GM20431 (cell line): ENCODE measurements around the gene CXCR5.

Experiments used
- in situ Hi-C: fragments of 300-500 bp; cut with MseI, MboI; formaldehyde crosslinking; loops from one replicate; pipeline ENCODE4 v1.15.0; 2020; ENCODE audit warnings: low sequenced_read_pairs; ENCODE audit not compliant: unreplicated experiment

CXCR5 gene

DNA sequence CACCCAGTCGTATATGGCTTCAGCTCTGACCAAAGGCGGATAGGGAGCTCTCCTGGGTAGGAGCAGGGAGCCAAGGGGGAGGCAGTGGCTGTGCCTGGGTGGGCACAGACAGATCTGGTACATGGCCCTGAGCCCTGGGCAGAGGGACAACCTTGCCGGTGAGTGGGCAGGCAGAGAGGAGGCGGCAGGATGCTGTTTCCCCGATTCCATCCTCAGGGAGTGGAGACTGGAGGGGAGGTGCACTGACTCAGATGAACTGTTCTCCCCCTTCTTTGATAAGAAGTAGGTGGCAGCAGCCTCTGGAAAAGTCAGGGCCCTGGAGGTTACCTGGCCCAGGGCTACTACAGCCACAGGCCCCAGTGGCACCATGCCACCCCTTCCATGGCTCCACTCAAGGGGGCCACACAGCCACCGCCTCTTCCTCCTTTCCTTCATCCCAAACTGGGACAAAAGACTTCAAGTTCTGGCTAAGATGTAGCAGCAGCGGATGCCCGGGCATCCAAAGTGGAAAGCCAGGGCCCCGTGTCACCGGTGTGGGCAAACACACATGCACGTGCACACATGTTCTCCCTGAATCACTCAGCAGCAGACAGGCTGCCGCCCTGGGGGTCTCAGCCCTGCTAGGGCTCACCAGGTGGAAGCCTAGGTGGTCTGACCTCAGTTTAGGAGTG is 13.4 kb downstream of the CXCR5 start:
- in situ Hi-C loops: no loop called here

DNA sequence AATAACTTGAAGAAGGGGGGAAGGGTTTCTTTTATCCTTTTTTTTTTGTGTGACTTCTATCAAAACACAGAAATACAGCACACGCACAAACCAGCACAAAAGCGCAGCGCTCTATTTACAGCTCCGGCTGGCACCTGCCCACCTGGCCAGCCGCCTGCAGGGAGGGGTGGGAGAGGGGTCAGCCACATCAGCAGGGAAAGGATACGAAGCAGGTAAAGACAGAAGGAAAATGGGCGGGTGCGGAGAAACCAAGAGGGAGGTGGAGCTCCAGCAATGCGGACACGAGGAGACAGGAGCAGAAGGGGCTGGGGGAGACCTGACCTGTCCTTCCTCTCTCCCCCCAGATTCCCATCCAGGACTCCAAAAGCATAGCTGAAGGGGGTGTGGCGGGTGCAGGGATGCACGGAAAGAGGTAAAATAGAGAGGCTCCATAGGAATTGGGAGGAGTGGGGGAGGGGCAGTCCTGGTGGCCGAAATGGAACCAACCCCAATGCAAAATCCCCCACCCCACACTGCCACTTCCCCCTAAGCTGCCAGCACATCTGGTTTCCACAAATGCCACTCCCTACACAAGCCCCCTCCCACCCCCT is 14.1 kb downstream of the CXCR5 start:
- in situ Hi-C loops: no loop called here

DNA sequence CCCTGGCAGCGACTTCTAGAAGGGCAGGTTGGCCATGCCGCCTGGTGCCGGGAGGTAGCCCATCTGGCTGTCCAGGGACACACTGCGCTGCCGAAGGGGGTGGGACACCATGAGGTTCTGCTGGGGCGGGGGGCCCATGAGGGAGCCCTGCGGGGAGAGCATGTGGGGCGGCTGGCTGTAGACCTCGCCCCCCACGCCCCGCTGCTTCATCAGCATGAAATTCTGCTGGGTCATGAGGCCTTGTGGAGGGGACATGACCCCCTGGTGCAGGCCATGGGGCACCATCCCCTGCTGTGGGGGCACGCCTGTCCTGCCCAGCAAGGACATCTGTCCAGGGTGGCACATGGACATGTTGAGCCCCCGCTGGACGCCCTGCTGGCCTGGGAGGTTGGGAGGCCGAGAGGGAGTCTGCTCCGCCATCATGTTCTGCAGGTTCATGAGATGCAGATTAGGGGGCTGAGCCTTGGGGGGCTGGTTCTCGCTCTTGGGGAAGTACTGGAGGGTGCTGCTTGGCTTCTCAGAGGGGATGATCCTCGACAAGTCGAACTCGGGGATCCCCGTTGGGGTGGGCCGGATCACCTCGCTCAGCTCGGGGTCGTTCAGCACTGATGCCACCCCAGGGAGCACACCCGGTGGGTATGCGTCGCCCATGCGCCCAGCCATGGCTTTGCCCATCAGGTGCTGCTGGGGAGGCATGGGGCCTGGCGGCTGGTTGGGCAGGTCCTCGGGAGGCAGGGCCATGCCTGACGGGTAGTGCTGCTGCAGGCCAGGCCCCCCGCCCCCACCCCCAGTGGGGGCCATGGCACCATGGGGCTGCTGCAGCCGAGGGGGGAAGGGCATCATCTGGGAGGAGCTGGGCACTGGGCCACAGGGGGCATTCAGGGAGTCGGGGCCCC is 15.0 kb downstream of the CXCR5 start:
- in situ Hi-C loops: no loop called here

DNA sequence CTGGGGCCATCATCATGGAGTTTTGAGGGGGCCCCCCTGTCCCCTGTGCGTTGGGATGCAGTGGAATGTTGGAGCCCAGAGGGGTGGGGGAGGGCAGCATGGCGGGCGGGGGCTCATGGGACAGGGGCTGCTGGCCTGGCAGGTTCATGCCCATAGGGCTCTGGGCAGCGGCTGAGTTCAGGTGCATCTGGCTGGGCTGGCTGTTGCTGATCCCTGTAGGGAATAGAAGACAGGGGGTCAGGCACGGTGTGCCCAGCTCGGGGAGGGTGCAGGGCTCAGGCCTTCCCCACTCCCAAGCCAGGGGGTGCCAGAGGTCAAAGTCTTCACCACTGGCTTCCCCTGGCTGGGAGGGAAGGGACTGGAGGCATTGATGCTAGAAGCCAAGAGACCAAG is 15.6 kb downstream of the CXCR5 start:
- in situ Hi-C loops: no loop called here

DNA sequence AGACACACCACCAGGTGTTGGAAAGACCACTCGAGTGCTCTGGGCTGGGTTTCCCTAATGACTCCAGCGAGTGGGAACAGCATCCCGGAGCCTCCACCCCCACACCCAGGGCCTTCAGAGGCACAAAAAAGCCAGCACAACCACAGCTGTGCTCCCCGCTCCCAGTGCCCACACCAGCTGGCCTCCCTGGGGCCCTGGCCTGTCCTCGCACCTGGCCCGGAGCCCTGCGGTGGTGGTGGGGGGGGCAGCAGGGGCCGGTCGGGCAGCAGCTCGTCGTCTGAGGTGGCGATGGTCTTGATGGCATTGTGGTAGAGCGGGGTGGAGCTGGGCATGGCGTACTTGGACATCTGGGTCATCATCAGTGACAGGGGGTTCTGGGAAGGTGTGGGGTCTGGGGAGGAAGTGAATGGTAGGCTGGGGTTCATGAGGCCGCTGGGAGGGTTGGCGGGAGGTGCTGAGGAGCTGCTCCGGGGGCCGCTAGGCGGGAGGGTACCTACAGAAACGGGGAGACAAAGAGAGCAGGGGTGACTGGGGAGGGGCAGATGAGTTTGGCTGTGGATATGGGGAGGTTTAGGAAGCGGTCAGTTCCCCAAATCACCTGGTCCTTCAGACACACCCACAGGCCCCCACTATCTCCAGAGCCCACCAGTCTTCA is 16.1 kb downstream of the CXCR5 start:
- in situ Hi-C loops: loop anchor here (10.0 kb wide), 1 partner anchor 55 kb away; the partner anchor contains the start of gene UPK2

DNA sequence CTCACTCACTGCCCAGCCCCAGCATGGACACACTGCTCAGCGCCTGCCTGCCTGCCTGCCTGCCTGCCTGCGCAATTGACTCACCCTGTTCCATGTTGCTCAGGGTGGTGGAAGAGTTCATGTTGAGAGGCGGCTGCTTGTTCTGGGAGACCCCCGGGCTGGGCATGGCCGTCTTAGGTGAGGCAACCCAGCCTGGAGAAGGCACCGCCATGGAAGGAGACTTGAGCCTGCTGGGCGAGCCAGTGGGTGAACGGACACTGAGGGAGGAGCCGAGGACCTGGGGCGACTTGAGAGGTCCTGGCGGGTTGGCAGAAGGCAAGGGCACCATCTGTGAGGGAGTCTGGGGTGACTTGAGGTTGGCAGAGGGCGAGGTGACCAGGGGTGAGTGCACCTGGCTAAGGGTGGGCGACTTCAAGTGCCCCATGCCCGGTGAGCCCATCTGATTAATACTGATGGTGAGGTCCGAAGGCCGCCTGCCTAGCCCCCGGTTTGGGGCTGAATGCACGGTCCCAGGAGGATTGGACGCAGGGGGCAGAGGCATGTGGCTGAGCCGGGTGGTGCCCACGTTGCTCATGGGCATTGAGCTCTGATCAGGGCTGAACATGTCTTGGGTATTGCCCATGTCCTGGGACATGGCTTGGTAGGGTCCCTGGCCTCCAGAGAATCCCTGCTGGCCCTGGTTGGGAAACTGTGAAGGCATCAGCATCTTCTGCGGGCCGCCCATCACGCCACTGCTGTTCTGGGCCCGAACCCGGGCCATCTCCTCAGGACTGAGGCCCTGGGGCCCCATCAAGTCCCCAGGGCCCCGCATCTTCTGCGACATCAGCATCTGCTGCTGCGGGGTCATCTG is 17.1 kb downstream of the CXCR5 start:
- in situ Hi-C loops: loop anchor here (10.0 kb wide), 1 partner anchor 54 kb away; the partner anchor contains the start of gene UPK2

DNA sequence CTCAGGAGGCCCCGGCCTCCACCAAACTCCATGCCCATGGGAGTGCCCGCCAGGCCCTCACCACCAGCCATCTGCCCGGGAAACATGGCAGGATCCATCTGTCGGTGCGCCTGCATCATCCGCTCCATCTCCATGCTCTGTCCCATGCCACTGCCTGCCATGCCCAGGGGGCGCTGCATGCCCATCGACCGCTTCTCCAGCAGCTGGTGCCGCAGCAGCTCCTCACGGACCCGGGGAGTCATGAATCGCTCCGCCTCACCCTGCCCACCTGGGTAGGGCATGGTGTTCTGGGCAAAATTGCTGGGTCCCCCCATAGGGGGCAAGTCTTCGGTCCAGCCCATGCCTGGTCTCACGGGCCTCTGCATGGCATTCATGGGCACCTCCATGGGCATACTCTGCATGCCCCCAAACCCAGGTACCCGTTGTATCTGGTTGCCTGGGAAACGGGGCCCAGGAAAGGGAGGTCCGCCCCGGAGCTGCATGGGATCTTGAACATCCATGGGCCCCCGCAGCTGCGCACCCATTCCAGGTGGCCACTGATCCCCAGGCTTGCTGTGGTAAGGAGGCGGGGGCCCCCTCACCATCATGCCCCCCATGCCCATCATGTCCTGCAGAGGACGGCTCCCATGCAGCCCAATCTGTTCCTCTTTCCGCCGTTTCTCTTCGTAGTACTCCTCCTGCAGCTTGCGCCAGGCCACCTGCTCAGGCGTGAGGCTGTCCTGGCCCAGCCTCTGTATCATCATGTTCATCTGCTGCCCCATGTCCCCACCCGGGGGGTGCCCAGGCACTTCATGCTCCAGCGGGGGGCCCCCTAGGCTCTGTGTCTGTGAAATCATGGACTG is 18.0 kb downstream of the CXCR5 start:
- in situ Hi-C loops: loop anchor here (10.0 kb wide), 1 partner anchor 53 kb away; the partner anchor contains the start of gene UPK2

DNA sequence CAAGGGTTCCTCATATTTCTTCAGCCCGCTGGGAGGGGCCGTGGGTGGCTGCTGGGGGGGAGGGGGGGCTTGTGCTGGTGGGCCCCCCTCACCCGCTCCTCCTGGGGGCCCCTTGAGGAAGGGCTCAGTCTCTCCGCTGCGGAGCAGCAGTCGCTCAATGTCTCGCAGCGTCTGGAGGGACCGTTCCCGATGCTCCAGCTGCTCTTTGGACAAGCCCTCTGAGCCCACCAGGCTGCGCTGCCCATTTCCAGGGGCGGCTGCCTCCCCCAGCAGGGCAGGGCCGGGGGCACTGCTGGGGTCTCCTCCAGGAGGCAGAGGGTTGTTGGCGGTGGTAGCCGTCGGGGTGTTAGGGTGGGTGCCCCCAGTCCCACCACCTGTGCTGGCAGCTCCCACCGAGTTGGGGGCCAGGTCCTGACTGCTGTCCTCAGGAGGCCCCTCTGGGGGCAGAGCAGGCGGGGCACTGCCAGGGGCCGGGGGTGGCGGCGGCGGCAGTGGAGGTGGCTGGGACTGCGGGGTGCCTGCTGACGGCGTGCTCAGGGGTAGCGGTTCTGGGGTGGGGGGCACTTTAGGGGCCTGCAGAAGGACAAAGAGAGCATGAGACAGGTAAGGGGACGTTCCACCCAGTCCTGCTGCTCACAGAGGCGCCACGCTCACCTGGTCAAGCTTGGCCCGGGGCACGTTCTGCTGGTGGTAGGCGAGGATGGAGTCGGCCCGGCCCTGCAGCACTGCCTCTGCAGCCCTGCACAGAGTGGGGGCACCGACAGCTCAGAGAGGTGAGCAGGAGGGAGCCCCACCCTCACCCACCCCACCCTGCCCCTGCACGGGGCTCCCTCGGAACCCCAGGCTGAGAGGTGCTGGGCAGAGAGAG is 18.9 kb downstream of the CXCR5 start:
- in situ Hi-C loops: loop anchor here (10.0 kb wide), 1 partner anchor 52 kb away; the partner anchor contains the start of gene UPK2

DNA sequence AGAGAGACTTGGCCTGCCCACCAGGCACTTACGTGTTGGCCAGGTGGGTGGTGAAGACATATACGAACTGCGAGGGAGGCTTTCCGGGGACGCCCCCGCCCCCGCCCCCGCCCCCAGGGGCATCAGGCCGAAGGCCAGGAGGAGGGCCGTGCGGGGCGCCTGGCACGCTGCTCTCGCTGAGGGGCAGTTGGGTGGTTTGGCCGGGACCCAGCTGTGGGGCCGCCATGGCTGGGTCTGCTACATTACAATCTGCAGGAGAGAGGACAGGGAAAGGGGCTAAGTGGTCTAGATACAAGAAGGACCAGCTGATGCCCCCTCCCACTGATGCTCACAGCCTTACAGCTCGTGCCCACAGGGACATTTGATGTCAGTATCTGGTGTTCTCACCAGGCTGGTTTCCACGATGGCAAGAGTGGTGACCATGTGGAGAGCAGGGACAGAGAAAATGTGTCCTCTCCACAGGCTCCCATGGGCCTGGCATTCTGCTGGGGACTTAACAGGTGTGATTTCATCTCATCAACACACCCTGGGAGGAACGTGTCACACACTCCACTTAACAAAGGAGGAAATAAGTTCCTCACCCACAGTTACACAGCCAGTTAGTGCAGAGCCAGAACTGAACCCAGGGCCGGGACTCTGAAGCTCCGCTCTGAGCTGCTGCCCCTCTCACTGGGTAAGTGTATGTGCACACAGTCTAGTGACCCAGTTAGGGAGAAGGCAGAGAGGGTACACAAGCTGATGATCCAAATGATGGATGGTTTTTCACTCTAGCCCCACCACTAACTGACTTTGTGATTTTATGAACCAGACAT is 19.7 kb downstream of the CXCR5 start:
- in situ Hi-C loops: loop anchor here (10.0 kb wide), 1 partner anchor 51 kb away; the partner anchor contains the start of gene UPK2

DNA sequence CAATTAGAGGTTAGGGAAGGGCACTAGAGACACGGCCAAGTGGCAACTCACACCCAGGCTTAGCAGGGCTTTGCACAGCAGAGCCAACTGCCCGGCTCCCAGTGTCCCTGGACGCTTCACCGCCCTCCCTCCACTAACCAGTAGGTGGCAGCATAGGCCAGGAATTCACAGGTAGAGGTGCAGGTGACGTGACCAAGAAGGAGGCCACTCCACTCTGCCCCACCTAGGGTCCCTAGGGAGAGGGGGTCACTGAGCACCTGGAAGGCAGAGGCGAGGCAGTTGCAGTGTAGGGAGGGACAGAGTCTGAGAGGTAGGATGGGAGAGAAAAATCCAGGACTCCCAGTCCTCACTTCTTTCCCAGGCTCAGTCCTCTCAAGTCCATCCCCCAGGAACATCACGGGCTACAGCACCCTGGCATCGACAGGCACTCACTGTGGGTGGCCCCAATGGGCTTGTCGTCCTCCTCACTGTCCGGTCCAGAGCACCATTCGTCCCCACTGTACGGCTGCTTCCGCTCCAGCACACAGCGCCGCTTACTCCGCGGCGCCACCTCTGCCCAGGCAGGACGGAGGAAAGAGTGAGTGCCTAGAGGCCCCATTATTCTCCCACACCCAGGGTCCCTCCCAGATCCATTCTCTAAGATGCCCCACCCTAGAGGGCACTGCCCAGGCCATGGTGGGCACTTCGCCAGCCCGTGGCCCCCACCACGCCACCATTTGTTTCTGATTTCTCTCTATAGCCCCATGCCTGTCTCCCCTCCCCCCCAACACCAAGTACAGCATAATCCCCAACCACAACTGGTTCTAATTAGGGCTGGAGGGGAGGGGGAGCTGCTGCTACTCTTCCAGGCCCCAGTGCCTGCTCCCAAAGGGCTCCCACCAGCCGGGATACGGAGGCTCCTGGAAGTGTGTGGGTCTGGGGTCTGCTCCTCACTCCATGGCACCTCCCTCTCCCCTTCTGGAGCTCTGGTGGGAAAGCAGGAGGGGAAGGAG is 23.7 kb downstream of the CXCR5 start:
- in situ Hi-C loops: loop anchor here (10.0 kb wide), 1 partner anchor 47 kb away; the partner anchor contains the start of gene UPK2

DNA sequence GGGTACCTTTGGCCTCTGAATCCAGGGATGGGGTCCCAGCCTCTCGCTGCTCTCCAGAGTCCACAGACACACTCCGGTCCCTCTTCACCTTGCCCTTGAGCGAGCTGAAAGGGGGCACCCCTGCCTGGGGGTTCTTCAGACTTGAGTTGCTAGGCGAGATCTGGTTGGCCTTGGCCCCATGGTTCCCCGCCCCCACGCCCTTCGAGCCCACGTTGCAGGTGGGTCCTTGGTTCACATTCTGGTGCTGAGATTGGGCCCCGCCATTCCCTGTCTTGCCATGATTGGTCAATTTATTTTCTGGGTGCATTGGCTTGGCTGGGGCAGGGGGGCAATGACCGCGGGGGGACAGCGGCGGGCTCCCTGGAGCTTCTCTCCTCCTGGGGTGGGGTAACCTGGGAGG is 24.6 kb downstream of the CXCR5 start:
- in situ Hi-C loops: loop anchor here (10.0 kb wide), 1 partner anchor 47 kb away; the partner anchor contains the start of gene UPK2

DNA sequence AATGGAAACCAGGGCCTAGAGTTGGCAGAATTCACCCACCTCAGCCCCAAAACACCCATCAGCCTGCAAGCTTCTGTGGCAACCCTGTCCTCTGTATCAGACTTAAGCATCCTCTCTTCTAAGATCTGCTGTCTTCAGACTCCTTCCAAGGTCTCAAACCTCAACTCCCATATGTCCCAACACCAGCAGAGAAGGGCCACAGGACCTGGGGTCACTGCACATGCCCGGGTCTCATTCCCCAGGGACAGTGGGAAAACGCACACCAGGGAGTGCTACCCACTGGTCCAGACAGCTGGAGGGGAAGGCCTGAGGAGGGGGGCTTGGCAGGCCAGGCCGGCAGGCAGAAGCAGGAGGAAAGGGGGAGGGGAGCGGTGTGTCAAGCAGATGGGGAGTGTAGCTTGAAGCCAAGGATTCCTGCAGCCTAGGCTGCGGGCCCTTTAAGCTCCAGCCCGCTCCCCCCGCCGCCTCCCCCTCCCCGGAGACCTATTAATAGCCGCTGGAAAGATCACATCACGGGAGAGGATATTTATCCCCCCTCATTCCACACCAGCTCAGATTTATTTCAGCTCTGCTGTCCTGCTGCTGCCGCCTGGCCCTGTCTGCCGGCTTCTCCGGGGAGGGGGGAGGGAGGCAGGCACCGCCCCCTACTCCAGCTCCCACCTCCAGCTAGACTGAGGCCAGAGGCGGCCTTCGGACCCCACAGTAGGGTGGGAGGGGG is 25.4 kb downstream of the CXCR5 start:
- in situ Hi-C loops: loop anchor here (10.0 kb wide), 1 partner anchor 46 kb away; the partner anchor contains the start of gene UPK2

DNA sequence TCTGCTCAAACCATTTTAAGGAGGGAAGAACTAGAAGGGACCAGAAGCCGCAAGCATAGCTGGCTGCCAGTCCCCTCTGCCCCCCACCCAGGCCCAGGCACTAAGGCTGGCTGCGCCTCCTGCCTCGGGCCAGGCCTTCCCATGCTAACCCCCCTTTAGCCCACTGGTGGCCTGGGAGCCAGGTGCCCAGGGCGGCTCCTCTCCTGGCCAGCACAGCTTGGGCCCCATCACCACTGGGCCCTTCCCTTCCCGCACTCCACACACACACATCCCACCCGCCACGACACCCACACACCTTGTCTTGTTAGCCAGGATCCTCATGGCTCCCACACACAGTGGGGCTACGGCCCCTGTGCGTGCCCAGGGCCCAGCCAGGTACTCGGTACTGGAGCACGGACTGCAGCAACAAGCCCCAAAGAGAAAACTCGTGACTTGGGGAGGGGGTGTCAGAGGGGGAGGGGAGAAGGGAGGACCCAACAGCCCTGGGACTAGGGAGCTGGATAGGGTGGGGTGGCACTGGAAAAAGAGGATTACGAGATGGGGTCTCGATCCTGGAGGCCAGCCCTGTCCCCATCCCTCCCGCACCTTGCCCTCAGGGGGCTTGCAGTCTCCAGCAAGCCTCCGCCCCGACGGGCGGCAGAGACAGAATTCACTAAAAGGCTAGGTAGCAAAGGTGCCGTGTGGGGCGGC is 26.1 kb downstream of the CXCR5 start:
- in situ Hi-C loops: loop anchor here (10.0 kb wide), 1 partner anchor 45 kb away; the partner anchor contains the start of gene UPK2
